ENCODE data around the gene KLHL25. TPM values are rescaled to one million over a fixed set of nuclear protein-coding genes. Genes with fewer than 3 reads are reported as not detected.

The KLHL25 gene
- total and polyA plus RNA-seq, 4 donors: 2.3 to 34.2 (median 11.4) TPM

DNA sequence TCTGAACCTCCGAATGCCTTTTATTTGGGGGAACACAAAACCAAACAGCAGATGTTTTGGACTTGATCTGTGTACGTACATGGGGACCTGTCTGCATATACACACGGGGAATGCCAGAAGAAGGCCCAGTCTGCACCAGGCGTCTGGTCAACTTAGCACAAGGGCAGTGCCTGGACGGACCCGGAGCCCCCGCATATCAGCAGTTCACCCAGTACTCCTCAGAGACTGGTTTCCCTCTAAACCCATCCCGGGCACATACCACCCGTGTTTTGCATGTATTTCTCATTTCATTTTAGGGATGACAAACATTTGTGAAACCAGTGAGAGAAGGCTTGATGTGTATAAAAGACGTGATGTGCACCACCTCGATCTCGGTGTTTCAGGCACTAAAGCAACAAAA lies 49.7 kb downstream of the KLHL25 start:
- H3K27ac ChIP-seq (ENCODE audit: low read depth in 1 of 2, low read length in 2 of 2): no peak overlapping the region
- TF ChIP-seq, protein P1, sequence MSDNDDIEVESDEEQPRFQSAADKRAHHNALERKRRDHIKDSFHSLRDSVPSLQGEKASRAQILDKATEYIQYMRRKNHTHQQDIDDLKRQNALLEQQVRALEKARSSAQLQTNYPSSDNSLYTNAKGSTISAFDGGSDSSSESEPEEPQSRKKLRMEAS (IDR thresholded peaks at IDR 0.05): no peak
- TF ChIP-seq, protein P2, sequence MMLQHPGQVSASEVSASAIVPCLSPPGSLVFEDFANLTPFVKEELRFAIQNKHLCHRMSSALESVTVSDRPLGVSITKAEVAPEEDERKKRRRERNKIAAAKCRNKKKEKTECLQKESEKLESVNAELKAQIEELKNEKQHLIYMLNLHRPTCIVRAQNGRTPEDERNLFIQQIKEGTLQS (IDR thresholded peaks at IDR 0.05): no peak
- TF ChIP-seq RAD21 (IDR thresholded peaks at IDR 0.05) (no peak), FOXA1 (IDR thresholded peaks at IDR 0.05) (no peak), HNF4A (conservative IDR thresholded peaks at IDR 0.05) (no peak), GABPA (IDR thresholded peaks at IDR 0.05 in 1 of 2, conservative IDR thresholded peaks at IDR 0.05 in 1 of 2) (no peak), FOXA2 (IDR thresholded peaks at IDR 0.05) (no peak), TAF1 (conservative IDR thresholded peaks at IDR 0.05) (no peak), JUND (IDR thresholded peaks at IDR 0.05) (no peak), NR2F2 (IDR thresholded peaks at IDR 0.05) (no peak)
- no peak overlapping the region for H3K9ac ChIP-seq (ENCODE audit: low read depth in 1 of 2, low read length in 2 of 2)
- no peak overlapping the region for H3K4me3 ChIP-seq (ENCODE audit: low read depth in 1 of 3, low read length in 3 of 3)
- no peaks in the 10 kb centered on the region for H3K4me1 ChIP-seq (ENCODE audit: control insufficient read depth in 4 of 4, insufficient read depth in 4 of 4, low read length in 3 of 4)
- no peaks in the 10 kb centered on the region for H3K9me3 ChIP-seq (ENCODE audit: control insufficient read depth in 4 of 4, low read length in 3 of 4)
- DNase-seq (ENCODE audit: low spot score): no peak
- H3K27me3 ChIP-seq (ENCODE audit: control insufficient read depth in 4 of 4, insufficient read depth in 4 of 4, low read length in 3 of 4): no peaks in the 10 kb centered on the region
- 93% methylated on average over 12 of the region's 12 CpGs for WGBS
- H3K36me3 ChIP-seq (ENCODE audit: control insufficient read depth in 4 of 4, insufficient read depth in 3 of 4, low read depth in 1 of 4, low read length in 3 of 4): peaks cover 16 to 83% (median 57%) of the 10 kb centered on the region in 4 donors

DNA sequence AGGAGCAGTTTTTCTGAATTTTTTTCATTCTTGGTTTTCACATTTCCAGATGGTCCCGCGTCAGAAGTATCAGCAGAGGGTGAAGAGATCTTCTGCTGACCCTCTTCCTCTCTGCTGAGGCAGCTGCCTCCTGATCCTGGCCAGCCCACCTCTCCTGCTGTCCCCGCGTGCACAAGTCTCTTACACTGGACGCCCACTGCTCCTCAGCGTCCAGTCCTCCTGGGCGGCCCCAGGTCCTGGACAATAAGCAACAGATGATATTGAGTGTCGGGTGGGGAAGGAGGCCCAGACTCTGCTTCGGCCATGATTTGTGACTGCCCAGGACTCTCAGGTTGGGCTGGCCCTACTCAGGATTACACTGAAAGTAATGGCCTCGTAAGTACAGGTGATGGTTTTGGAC lies 50.1 kb downstream of the KLHL25 start:
- H3K36me3 ChIP-seq (ENCODE audit: control insufficient read depth in 4 of 4, insufficient read depth in 3 of 4, low read depth in 1 of 4, low read length in 3 of 4): peaks cover 16 to 86% (median 59%) of the 10 kb centered on the region in 4 donors
- H3K9ac ChIP-seq (ENCODE audit: low read depth in 1 of 2, low read length in 2 of 2): no peak overlapping the region
- no peak for TF ChIP-seq SP1 (IDR thresholded peaks at IDR 0.05)
- TF ChIP-seq GABPA (IDR thresholded peaks at IDR 0.05 in 1 of 2, conservative IDR thresholded peaks at IDR 0.05 in 1 of 2): no peak
- no peak for TF ChIP-seq FOXA2 (IDR thresholded peaks at IDR 0.05)
- TF ChIP-seq HNF4A (conservative IDR thresholded peaks at IDR 0.05): no peak
- TF ChIP-seq EGR1 (IDR thresholded peaks at IDR 0.05; ENCODE audit: low read depth in 2 of 2): no peak
- no peak for TF ChIP-seq YY1 (IDR thresholded peaks at IDR 0.05)
- no peak for TF ChIP-seq TAF1 (conservative IDR thresholded peaks at IDR 0.05)
- TF ChIP-seq HNF4G (IDR thresholded peaks at IDR 0.05): no peak
- TF ChIP-seq, protein P3, sequence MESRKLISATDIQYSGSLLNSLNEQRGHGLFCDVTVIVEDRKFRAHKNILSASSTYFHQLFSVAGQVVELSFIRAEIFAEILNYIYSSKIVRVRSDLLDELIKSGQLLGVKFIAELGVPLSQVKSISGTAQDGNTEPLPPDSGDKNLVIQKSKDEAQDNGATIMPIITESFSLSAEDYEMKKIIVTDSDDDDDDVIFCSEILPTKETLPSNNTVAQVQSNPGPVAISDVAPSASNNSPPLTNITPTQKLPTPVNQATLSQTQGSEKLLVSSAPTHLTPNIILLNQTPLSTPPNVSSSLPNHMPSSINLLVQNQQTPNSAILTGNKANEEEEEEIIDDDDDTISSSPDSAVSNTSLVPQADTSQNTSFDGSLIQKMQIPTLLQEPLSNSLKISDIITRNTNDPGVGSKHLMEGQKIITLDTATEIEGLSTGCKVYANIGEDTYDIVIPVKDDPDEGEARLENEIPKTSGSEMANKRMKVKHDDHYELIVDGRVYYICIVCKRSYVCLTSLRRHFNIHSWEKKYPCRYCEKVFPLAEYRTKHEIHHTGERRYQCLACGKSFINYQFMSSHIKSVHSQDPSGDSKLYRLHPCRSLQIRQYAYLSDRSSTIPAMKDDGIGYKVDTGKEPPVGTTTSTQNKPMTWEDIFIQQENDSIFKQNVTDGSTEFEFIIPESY (IDR thresholded peaks at IDR 0.05): no peak
- no peak for TF ChIP-seq JUND (IDR thresholded peaks at IDR 0.05)
- TF ChIP-seq RAD21 (IDR thresholded peaks at IDR 0.05): no peak
- no peak for TF ChIP-seq FOXA1 (IDR thresholded peaks at IDR 0.05)
- no peak for DNase-seq (ENCODE audit: low spot score)
- H3K4me1 ChIP-seq (ENCODE audit: control insufficient read depth in 4 of 4, insufficient read depth in 4 of 4, low read length in 3 of 4): no peaks in the 10 kb centered on the region
- no peaks in the 10 kb centered on the region for H3K9me3 ChIP-seq (ENCODE audit: control insufficient read depth in 4 of 4, low read length in 3 of 4)
- WGBS: 96% methylated on average over 10 of the region's 10 CpGs
- no peaks in the 10 kb centered on the region for H3K27me3 ChIP-seq (ENCODE audit: control insufficient read depth in 4 of 4, insufficient read depth in 4 of 4, low read length in 3 of 4)
- no peak overlapping the region for H3K27ac ChIP-seq (ENCODE audit: low read depth in 1 of 2, low read length in 2 of 2)
- H3K4me3 ChIP-seq (ENCODE audit: low read depth in 1 of 3, low read length in 3 of 3): no peak overlapping the region

DNA sequence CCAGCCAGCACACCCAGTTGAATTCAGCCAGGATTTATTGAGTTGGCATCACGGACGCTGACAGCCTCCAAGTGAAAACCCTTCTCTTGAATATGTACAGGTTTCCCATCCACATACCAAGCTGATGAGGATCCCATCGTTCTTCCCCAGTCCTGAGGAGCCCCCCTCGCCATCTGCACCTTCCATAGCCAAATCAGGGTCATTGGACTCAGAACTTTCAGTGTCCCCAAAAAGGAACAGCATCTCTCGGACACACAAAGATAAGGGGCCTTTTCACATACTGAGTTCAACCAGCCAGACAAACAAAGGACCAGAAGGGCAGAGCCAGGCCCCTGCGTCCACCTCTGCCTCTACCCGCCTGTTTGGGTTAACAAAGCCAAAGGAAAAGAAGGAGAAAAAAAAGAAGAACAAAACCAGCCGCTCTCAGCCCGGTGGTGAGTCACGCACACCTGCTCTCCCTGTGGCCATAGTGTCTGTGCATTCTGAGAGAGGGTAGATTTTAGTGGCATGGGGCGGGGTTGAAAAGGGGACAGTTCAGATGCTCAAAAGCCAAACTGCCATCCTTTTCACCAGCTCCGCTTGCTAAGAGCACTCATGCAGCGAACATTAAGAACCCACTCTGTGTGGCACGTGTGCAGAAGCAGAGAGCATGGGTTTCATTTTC lies 51.2 kb downstream of the KLHL25 start:
- H3K27ac ChIP-seq (ENCODE audit: low read depth in 1 of 2, low read length in 2 of 2): no peak overlapping the region
- no peak for DNase-seq (ENCODE audit: low spot score)
- WGBS: 92% methylated on average over 14 of the region's 14 CpGs
- TF ChIP-seq GABPA (IDR thresholded peaks at IDR 0.05 in 1 of 2, conservative IDR thresholded peaks at IDR 0.05 in 1 of 2) (no peak), NR2F2 (IDR thresholded peaks at IDR 0.05) (no peak), RAD21 (IDR thresholded peaks at IDR 0.05) (no peak), HNF4G (IDR thresholded peaks at IDR 0.05) (no peak), YY1 (IDR thresholded peaks at IDR 0.05) (no peak), FOXA2 (IDR thresholded peaks at IDR 0.05) (no peak), JUND (IDR thresholded peaks at IDR 0.05) (no peak)
- TF ChIP-seq, protein P1 (IDR thresholded peaks at IDR 0.05): no peak
- TF ChIP-seq, protein P3 (IDR thresholded peaks at IDR 0.05): no peak
- H3K9me3 ChIP-seq (ENCODE audit: control insufficient read depth in 4 of 4, low read length in 3 of 4): no peaks in the 10 kb centered on the region
- H3K9ac ChIP-seq (ENCODE audit: low read depth in 1 of 2, low read length in 2 of 2): no peak overlapping the region
- peaks cover 17 to 86% (median 61%) of the 10 kb centered on the region in 4 donors for H3K36me3 ChIP-seq (ENCODE audit: control insufficient read depth in 4 of 4, insufficient read depth in 3 of 4, low read depth in 1 of 4, low read length in 3 of 4)
- H3K27me3 ChIP-seq (ENCODE audit: control insufficient read depth in 4 of 4, insufficient read depth in 4 of 4, low read length in 3 of 4): no peaks in the 10 kb centered on the region
- H3K4me1 ChIP-seq (ENCODE audit: control insufficient read depth in 4 of 4, insufficient read depth in 4 of 4, low read length in 3 of 4): no peaks in the 10 kb centered on the region
- no peak overlapping the region for H3K4me3 ChIP-seq (ENCODE audit: low read depth in 1 of 3, low read length in 3 of 3)
